ENCODE measurements around the gene KLK12. TPM values are rescaled to one million over a fixed set of nuclear protein-coding genes. Genes with fewer than 3 reads are reported as not detected.

Gene KLK12
- total and polyA plus RNA-seq, 2 of the 13 experiments (the other 11 are each of a cell fraction or from before 2014, with no cell fraction given) = not detected

DNA sequence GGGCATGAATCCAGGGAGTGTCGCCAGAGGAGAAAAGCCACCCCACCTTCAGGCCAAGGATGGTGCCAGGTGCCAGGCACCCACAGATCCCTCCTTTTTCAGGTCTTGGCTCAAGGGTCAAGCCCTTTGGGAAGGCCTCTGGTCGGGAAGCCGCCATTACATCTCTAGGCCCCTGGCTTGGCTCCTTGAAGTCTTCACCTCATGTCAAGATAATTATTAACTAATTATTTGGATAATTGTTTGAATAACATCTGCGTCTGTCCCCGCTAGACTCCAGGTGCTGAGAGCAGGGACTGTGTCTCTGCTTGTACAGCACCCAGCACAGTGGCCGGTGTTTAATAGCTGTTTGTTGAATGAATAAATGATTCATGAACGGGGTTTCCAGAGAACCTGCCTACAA is 28.9 kb upstream of the KLK12 start:
- Histone ChIP-seq H2AFZ (ENCODE audit: low read length) (no peak overlapping the region), H3K36me3 (replicated peaks in 1 of 2; ENCODE audit: control insufficient read depth in 1 of 2, insufficient read depth in 2 of 2, low read length in 2 of 2) (no peaks in the 10 kb centered on the region), H3K27ac (ENCODE audit: extremely low read length, insufficient read depth, low read length) (no peak overlapping the region), H3K4me1 (ENCODE audit: insufficient read depth, low read length) (no peaks in the 10 kb centered on the region), H3K79me2 (ENCODE audit: insufficient read depth, low read length) (no peaks in the 10 kb centered on the region), H4K20me1 (ENCODE audit: insufficient read depth, low read length) (no peaks in the 10 kb centered on the region), H3K9ac (ENCODE audit: insufficient read depth, low read depth, low read length) (no peak overlapping the region), H3K9me3 (ENCODE audit: low read length) (no peaks in the 10 kb centered on the region), H3K4me2 (ENCODE audit: low read depth, low read length) (no peak overlapping the region), H3K27me3 (ENCODE audit: control insufficient read depth in 1 of 2, insufficient read depth in 2 of 2, low read length in 2 of 2) (peaks cover 0 to 3% of the 10 kb centered on the region in 2 experiments; a peak in 1 of 5 replicates), H3K4me3 (replicated peaks in 1 of 3; ENCODE audit: insufficient read depth in 1 of 3, low read depth in 2 of 3, low read length in 3 of 3) (no peak overlapping the region)
- ATAC-seq = no peak
- no TSS peak for BruUV-seq (replicated peaks)
- no peak for DNase-seq (ENCODE audit: low spot score)
- in situ Hi-C loops (cut with HindIII; ENCODE audit: extremely low pct_ligation_motif_present, low pct_unique_long_range_greater_than_20kb) (no loop called here), intact Hi-C loops (cut with micrococcal nuclease; ENCODE audit: unreplicated experiment) (no loop called here)
- 40% methylated on average over 6 of the region's 7 CpGs for WGBS (ENCODE audit: low lambda C conversion rate)
- no peak for TF ChIP-seq ZNF17 (CRISPR knock-in tag; IDR thresholded peaks at IDR 0.05)
- TF ChIP-seq ATRX (CRISPR knock-in tag; IDR thresholded peaks at IDR 0.05; ENCODE audit: borderline replicate concordance) = no peak
- no peak for TF ChIP-seq HMG20B (CRISPR knock-in tag; conservative IDR thresholded peaks at IDR 0.05)
- TF ChIP-seq, protein P1, sequence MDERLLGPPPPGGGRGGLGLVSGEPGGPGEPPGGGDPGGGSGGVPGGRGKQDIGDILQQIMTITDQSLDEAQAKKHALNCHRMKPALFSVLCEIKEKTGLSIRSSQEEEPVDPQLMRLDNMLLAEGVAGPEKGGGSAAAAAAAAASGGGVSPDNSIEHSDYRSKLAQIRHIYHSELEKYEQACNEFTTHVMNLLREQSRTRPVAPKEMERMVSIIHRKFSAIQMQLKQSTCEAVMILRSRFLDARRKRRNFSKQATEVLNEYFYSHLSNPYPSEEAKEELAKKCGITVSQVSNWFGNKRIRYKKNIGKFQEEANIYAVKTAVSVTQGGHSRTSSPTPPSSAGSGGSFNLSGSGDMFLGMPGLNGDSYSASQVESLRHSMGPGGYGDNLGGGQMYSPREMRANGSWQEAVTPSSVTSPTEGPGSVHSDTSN (CRISPR knock-in tag; IDR thresholded peaks at IDR 0.05) = no peak
- no peak for TF ChIP-seq NR1H2 (CRISPR knock-in tag; IDR thresholded peaks at IDR 0.05; ENCODE audit: borderline replicate concordance, low read depth)
- TF ChIP-seq, protein P2, sequence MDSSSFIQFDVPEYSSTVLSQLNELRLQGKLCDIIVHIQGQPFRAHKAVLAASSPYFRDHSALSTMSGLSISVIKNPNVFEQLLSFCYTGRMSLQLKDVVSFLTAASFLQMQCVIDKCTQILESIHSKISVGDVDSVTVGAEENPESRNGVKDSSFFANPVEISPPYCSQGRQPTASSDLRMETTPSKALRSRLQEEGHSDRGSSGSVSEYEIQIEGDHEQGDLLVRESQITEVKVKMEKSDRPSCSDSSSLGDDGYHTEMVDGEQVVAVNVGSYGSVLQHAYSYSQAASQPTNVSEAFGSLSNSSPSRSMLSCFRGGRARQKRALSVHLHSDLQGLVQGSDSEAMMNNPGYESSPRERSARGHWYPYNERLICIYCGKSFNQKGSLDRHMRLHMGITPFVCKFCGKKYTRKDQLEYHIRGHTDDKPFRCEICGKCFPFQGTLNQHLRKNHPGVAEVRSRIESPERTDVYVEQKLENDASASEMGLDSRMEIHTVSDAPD (CRISPR knock-in tag; IDR thresholded peaks at IDR 0.05) = no peak
- no peak for TF ChIP-seq ISL2 (CRISPR knock-in tag; IDR thresholded peaks at IDR 0.05)
- TF ChIP-seq ZNF224 (CRISPR knock-in tag; IDR thresholded peaks at IDR 0.05) = no peak
- no peak for TF ChIP-seq ZNF329 (CRISPR knock-in tag; IDR thresholded peaks at IDR 0.05; ENCODE audit: low read depth)
- TF ChIP-seq, protein P3, sequence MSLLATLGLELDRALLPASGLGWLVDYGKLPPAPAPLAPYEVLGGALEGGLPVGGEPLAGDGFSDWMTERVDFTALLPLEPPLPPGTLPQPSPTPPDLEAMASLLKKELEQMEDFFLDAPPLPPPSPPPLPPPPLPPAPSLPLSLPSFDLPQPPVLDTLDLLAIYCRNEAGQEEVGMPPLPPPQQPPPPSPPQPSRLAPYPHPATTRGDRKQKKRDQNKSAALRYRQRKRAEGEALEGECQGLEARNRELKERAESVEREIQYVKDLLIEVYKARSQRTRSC (CRISPR knock-in tag; IDR thresholded peaks at IDR 0.05; ENCODE audit: low read depth) = no peak
- no peak for TF ChIP-seq ZFP37 (CRISPR knock-in tag; IDR thresholded peaks at IDR 0.05; ENCODE audit: borderline replicate concordance)
- FAIRE-seq = no peak
- CTCF ChIA-PET (ENCODE audit: low intra/inter-chr PET ratio, low total read pairs) = no interaction called here
- POLR2A ChIA-PET = no interaction called here

Measured in HepG2 (cell line).